ENCODE data around the gene HKDC1.

DNA sequence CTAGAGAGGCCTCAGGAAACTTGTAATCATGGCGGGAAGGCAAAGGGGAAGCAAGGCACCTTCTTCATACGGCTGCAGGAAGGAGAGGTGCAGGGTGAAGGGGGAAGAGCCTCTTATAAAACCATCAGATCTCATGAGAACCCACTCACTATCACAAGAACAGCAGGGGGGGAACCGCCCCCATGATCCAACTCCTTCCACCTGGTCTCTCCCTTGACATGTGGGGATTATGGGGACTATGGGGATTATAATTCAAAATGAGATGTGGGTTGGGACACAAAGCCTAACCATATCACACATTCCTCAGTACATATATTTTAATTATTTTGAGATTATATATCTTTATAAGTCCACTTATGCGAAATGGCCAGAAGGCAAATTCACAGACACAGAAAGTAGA is 67.0 kb downstream of the HKDC1 start:
- no peak for TF ChIP-seq POLR2A (IDR thresholded peaks at IDR 0.05)
- TF ChIP-seq, protein P1, sequence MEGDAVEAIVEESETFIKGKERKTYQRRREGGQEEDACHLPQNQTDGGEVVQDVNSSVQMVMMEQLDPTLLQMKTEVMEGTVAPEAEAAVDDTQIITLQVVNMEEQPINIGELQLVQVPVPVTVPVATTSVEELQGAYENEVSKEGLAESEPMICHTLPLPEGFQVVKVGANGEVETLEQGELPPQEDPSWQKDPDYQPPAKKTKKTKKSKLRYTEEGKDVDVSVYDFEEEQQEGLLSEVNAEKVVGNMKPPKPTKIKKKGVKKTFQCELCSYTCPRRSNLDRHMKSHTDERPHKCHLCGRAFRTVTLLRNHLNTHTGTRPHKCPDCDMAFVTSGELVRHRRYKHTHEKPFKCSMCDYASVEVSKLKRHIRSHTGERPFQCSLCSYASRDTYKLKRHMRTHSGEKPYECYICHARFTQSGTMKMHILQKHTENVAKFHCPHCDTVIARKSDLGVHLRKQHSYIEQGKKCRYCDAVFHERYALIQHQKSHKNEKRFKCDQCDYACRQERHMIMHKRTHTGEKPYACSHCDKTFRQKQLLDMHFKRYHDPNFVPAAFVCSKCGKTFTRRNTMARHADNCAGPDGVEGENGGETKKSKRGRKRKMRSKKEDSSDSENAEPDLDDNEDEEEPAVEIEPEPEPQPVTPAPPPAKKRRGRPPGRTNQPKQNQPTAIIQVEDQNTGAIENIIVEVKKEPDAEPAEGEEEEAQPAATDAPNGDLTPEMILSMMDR (IDR thresholded peaks at IDR 0.05), result no peak

All from heart left ventricle (tissue), 13 donors.